ENCODE results near the gene LUZP4.

GRCh38 chrX:115339441-115340025, 50.0 kb downstream of the LUZP4 start:
- no peak for TF ChIP-seq YY1 (IDR thresholded peaks at IDR 0.05; ENCODE audit: insufficient read depth, insufficient replicate concordance, low read depth, low read length)
- no peak for TF ChIP-seq THRA (CRISPR knock-in tag; IDR thresholded peaks at IDR 0.05; ENCODE audit: borderline replicate concordance)
- no peak for TF ChIP-seq CTCF (CRISPR knock-in tag; IDR thresholded peaks at IDR 0.05)
- TF ChIP-seq CREB1 (IDR thresholded peaks at IDR 0.05), result no peak
- no peak for TF ChIP-seq CREB1 (CRISPR knock-in tag; IDR thresholded peaks at IDR 0.05)
- TF ChIP-seq HIVEP1 (CRISPR knock-in tag; IDR thresholded peaks at IDR 0.05), result no peak
